Osteoblast (primary cell): ENCODE results near the gene RAF1. TPM values are rescaled to one million over a fixed set of nuclear protein-coding genes. Genes with fewer than 3 reads are reported as not detected.

Experiments
- DNase-seq: peaks from one replicate; pipeline ENCODE4 v3.0.0; 2011; ENCODE audit warnings: low spot score, mixed read lengths; ENCODE audit not compliant: insufficient read length; ENCODE audit errors: missing footprints
- H2AFZ ChIP-seq: 2 replicates; pipeline ENCODE4 v1.6.0; 2011; ENCODE audit warnings: mild to moderate bottlenecking, low read length
- H3K27ac ChIP-seq: 2 replicates; pipeline ENCODE4 v1.5.1; 2011; ENCODE audit warnings: mild to moderate bottlenecking, low read depth, low read length, moderate library complexity
- H3K27me3 ChIP-seq: 2 replicates; pipeline ENCODE4 v1.6.0; 2012; ENCODE audit warnings: mild to moderate bottlenecking, control low read depth, inconsistent platforms, low read length, moderate library complexity; ENCODE audit not compliant: insufficient read depth
- H3K36me3 ChIP-seq: 2 replicates; pipeline ENCODE4 v1.5.1; 2011; ENCODE audit warnings: mild to moderate bottlenecking, low read length, control low read depth, moderate library complexity; ENCODE audit not compliant: insufficient read depth
- H3K4me1 ChIP-seq: 2 replicates; pipeline ENCODE4 v1.5.1; 2011; ENCODE audit warnings: mild to moderate bottlenecking, low read length, control low read depth, moderate library complexity; ENCODE audit not compliant: insufficient read depth
- H3K4me2 ChIP-seq: 2 replicates; pipeline ENCODE4 v1.6.0; 2011; ENCODE audit warnings: mild to moderate bottlenecking, low read length; ENCODE audit not compliant: insufficient read depth
- H3K4me3 ChIP-seq: fragments of 200-600 bp; sonication (generic); 3 replicates; pipeline ENCODE4 v1.5.1; 2012; ENCODE audit warnings: mild to moderate bottlenecking, low read length, inconsistent platforms; ENCODE audit not compliant: insufficient read depth
- H3K79me2 ChIP-seq: 2 replicates; pipeline ENCODE4 v1.6.0; 2012; ENCODE audit warnings: mild to moderate bottlenecking, low read length, control low read depth, inconsistent platforms; ENCODE audit not compliant: insufficient read depth
- H3K9me3 ChIP-seq: 2 replicates; pipeline ENCODE4 v1.5.1; 2011; ENCODE audit warnings: low read depth, low read length, control low read depth
- H4K20me1 ChIP-seq: 2 replicates; pipeline ENCODE4 v1.6.0; 2012; ENCODE audit warnings: mild to moderate bottlenecking, low read length, control low read depth; ENCODE audit not compliant: insufficient read depth
- total RNA-seq: library from RNA; depleted of rRNA; stranded (reverse); fragments of >200 nt; gene quantifications from 2 replicates; pipeline ENCODE4 v1.2.3, GENCODE V29; 2012
- TF ChIP-seq, protein P1 (sequence below): IDR thresholded peaks from 2 replicates; pipeline ENCODE4 v1.5.1; 2011; ENCODE audit warnings: mild to moderate bottlenecking, low read depth, low read length, moderate library complexity; ENCODE audit errors: extremely low read depth

RAF1 gene
- total RNA-seq, 1 donor = 118 TPM

DNA sequence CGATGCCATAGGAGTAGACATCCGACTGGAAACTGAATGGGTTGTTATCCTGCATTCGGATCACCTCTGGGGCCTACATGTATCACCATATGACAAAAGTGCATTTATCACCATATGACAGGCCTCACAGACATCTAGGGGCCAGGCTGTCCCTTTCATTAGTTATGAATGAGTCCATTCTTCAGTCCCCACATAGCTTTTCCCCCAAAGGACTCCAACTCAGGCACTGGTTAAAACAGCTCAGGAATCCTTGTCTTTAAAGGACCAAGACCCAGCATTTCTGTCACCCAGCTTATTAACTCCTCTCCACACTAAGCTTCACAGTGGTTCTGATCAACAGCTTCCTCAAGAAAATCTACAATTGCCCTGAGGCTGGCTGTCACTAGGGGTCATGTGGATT is 78.7 kb downstream of the RAF1 start:
- Histone ChIP-seq H3K27me3 (no peaks in the 10 kb centered on the region), H4K20me1 (peaks cover 17% of the 10 kb centered on the region), H3K4me2 (no peak overlapping the region), H3K4me3 (no peak overlapping the region), H2AFZ (no peak overlapping the region), H3K9me3 (no peaks in the 10 kb centered on the region), H3K4me1 (peaks cover 7% of the 10 kb centered on the region), H3K27ac (no peak overlapping the region), H3K36me3 (peaks cover 78% of the 10 kb centered on the region), H3K79me2 (peaks cover 10% of the 10 kb centered on the region)
- no peak for DNase-seq
- TF ChIP-seq, protein P1, sequence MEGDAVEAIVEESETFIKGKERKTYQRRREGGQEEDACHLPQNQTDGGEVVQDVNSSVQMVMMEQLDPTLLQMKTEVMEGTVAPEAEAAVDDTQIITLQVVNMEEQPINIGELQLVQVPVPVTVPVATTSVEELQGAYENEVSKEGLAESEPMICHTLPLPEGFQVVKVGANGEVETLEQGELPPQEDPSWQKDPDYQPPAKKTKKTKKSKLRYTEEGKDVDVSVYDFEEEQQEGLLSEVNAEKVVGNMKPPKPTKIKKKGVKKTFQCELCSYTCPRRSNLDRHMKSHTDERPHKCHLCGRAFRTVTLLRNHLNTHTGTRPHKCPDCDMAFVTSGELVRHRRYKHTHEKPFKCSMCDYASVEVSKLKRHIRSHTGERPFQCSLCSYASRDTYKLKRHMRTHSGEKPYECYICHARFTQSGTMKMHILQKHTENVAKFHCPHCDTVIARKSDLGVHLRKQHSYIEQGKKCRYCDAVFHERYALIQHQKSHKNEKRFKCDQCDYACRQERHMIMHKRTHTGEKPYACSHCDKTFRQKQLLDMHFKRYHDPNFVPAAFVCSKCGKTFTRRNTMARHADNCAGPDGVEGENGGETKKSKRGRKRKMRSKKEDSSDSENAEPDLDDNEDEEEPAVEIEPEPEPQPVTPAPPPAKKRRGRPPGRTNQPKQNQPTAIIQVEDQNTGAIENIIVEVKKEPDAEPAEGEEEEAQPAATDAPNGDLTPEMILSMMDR = no peak

DNA sequence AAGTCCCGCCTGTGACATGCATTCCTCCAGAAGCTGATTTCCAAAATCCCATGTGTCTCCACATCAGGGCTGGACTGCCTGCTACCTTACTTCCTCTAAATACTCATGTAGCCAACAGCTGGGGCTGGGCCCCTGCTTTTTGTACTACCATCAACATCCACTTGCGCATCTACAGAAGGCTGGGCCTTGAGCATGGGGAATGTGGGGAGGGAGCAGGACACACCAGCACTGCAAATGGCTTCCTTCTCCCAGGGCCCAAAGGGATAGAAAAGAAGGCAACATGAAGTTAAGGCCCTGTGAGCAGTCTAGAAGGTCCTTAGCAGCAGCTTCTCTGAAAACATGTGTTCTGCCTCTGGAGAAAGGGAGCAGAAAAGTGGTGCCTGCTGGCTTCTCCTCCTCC is 79.8 kb downstream of the RAF1 start:
- Histone ChIP-seq H3K4me2 (no peak overlapping the region), H3K36me3 (peaks cover 80% of the 10 kb centered on the region), H3K9me3 (no peaks in the 10 kb centered on the region), H3K4me3 (no peak overlapping the region), H3K27me3 (no peaks in the 10 kb centered on the region), H3K4me1 (peaks cover 15% of the 10 kb centered on the region), H3K79me2 (peaks cover 15% of the 10 kb centered on the region), H4K20me1 (peaks cover 26% of the 10 kb centered on the region), H2AFZ (no peak overlapping the region), H3K27ac (no peak overlapping the region)
- TF ChIP-seq, protein P1 = no peak
- no peak for DNase-seq

DNA sequence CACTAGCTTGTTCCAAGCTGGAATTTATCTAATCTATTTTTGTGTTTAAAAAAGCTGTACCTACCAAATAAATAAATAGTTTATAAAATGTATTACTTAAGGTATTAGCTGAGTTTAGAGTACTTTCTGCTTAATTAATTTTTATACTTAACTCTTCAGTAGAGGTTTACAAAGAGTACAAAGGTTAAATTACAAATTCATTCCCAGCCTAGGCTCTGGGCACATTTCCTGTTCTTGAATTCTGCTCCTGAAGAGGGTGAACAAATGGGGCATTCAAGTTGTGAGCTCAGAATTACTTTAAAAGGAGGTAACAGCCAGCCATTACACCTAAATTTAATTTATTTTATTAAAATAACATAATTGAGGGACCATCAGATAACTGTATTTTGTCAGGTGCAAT is 80.6 kb downstream of the RAF1 start:
- no peak overlapping the region for H3K27ac ChIP-seq
- no peaks in the 10 kb centered on the region for H3K27me3 ChIP-seq
- peaks cover 19% of the 10 kb centered on the region for H4K20me1 ChIP-seq
- H3K4me1 ChIP-seq = peaks cover 13% of the 10 kb centered on the region
- no peak overlapping the region for H3K4me3 ChIP-seq
- no peak overlapping the region for H2AFZ ChIP-seq
- DNase-seq = no peak
- no peaks in the 10 kb centered on the region for H3K9me3 ChIP-seq
- TF ChIP-seq, protein P1 = no peak
- peaks cover 21% of the 10 kb centered on the region for H3K79me2 ChIP-seq
- peaks cover 81% of the 10 kb centered on the region for H3K36me3 ChIP-seq
- H3K4me2 ChIP-seq = no peak overlapping the region

DNA sequence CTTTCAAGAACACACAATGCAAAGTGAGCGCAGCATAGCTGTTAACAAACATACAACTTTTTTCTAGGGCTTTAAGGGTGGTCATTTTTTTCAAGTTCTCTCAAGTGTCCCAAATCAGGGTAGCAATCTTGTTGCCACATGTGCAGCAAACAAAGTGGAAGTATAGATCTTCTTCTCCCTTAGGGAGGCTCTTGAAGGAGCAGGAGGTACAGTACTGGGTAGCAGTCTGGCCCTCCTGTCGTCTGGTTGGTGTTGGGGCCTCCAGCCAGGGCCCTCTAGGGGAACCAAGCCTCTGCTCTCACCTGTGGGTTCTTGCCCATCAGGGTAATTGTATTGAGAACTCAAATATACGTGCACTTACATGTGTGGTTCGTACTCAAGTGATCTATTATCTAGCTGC is 81.2 kb downstream of the RAF1 start:
- H3K27me3 ChIP-seq = no peaks in the 10 kb centered on the region
- DNase-seq = no peak
- peaks cover 82% of the 10 kb centered on the region for H3K36me3 ChIP-seq
- peaks cover 15% of the 10 kb centered on the region for H3K4me1 ChIP-seq
- TF ChIP-seq, protein P1 = no peak
- H2AFZ ChIP-seq = no peak overlapping the region
- H3K9me3 ChIP-seq = no peaks in the 10 kb centered on the region
- peaks cover 21% of the 10 kb centered on the region for H3K79me2 ChIP-seq
- H3K4me3 ChIP-seq = no peak overlapping the region
- H3K4me2 ChIP-seq = no peak overlapping the region
- peaks cover 15% of the 10 kb centered on the region for H4K20me1 ChIP-seq
- no peak overlapping the region for H3K27ac ChIP-seq
